Vagina (tissue), 2 donors: Measurements from ENCODE around the gene FBXL17. TPM values are rescaled to one million over a fixed set of nuclear protein-coding genes. Genes with fewer than 3 reads are reported as not detected.

Source experiments
- DNase-seq, 2 donors: peaks; one replicate each; pipeline ENCODE4 v3.0.0-alpha.2; 2017; ENCODE audit errors: extremely low spot score in 2 of 2
- H3K27ac ChIP-seq: fragments of 200-600 bp; sonication (generic); one replicate; pipeline ENCODE4 v1.5.1; 2019
- H3K27me3 ChIP-seq: fragments of 200-600 bp; sonication (generic); one replicate; pipeline ENCODE4 v1.5.1; 2019
- H3K36me3 ChIP-seq, 2 donors: fragments of 200-600 bp; sonication (generic); one replicate each; pipeline ENCODE4 v1.5.1; 2017 to 2019
- H3K4me1 ChIP-seq: fragments of 200-600 bp; sonication (generic); one replicate; pipeline ENCODE4 v1.5.1; 2019
- H3K4me3 ChIP-seq, 2 donors: fragments of 200-600 bp; sonication (generic); 1 replicate in 1 of 2; 2 replicates in 1 of 2; pipeline ENCODE4 v1.5.1; 2016 to 2019
- H3K9me3 ChIP-seq: fragments of 200-600 bp; sonication (generic); one replicate; pipeline ENCODE4 v1.5.1; 2019
- POLR2A ChIP-seq, 2 donors: fragments of 450-650 bp; IDR thresholded peaks; one replicate each; pipeline ENCODE4 v1.6.1; 2017; ENCODE audit warnings: antibody characterized with exemption in 2 of 2, mild to moderate bottlenecking in 2 of 2, moderate library complexity in 2 of 2
- POLR2AphosphoS5 ChIP-seq, 2 donors: sonication (generic); formaldehyde crosslinking; IDR thresholded peaks; one replicate each; pipeline ENCODE4 v1.9.0; 2017; ENCODE audit warnings: antibody characterized with exemption in 2 of 2, mild to moderate bottlenecking in 2 of 2, low read depth in 1 of 2; ENCODE audit not compliant: insufficient read depth in 1 of 2
- intact Hi-C: fragments of 100-400 bp; cut with DNase I; formaldehyde crosslinking; loops from one replicate; pipeline ENCODE4 v1.15.1; 2023
- total RNA-seq: library from RNA; depleted of rRNA; stranded (reverse); fragments of >200 nt; gene quantifications from one replicate; pipeline ENCODE4 v1.2.3, GENCODE V29; 2016
- TF ChIP-seq, protein P1 (sequence below), 3 experiments: fragments of 450-650 bp in 2 of 3; fragments of 200-600 bp in 1 of 3; sonication (generic) in 1 of 3; IDR thresholded peaks; one replicate each; pipeline ENCODE4 v1.5.1; 2017 to 2019; ENCODE audit warnings: antibody characterized with exemption in 3 of 3, mild to moderate bottlenecking in 2 of 3, moderate library complexity in 2 of 3

The FBXL17 gene
- total RNA-seq, 1 donor from 2014 or later, result 15.0 TPM

- H3K36me3 ChIP-seq, result no peaks in the 10 kb centered on the region
- H3K4me3 ChIP-seq, result no peak overlapping the region
- no peaks in the 10 kb centered on the region for H3K9me3 ChIP-seq
- TF ChIP-seq POLR2AphosphoS5 (IDR thresholded peaks at IDR 0.05; ENCODE audit: insufficient read depth in 1 of 2, low read depth in 1 of 2) (no peak), POLR2A (IDR thresholded peaks at IDR 0.05) (no peak)
- TF ChIP-seq, protein P1, sequence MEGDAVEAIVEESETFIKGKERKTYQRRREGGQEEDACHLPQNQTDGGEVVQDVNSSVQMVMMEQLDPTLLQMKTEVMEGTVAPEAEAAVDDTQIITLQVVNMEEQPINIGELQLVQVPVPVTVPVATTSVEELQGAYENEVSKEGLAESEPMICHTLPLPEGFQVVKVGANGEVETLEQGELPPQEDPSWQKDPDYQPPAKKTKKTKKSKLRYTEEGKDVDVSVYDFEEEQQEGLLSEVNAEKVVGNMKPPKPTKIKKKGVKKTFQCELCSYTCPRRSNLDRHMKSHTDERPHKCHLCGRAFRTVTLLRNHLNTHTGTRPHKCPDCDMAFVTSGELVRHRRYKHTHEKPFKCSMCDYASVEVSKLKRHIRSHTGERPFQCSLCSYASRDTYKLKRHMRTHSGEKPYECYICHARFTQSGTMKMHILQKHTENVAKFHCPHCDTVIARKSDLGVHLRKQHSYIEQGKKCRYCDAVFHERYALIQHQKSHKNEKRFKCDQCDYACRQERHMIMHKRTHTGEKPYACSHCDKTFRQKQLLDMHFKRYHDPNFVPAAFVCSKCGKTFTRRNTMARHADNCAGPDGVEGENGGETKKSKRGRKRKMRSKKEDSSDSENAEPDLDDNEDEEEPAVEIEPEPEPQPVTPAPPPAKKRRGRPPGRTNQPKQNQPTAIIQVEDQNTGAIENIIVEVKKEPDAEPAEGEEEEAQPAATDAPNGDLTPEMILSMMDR (IDR thresholded peaks at IDR 0.05), result no peak
- intact Hi-C loops, result no loop called here
- no peak for DNase-seq
- H3K27ac ChIP-seq, result no peak overlapping the region
- no peaks in the 10 kb centered on the region for H3K4me1 ChIP-seq
- H3K27me3 ChIP-seq, result no peaks in the 10 kb centered on the region
These were observed 365.8 kb downstream of the FBXL17 start for GRCh38 chr5:108016101-108016500.

- TF ChIP-seq, protein P1 (IDR thresholded peaks at IDR 0.05), result no peak
- no peak for TF ChIP-seq POLR2AphosphoS5 (IDR thresholded peaks at IDR 0.05; ENCODE audit: insufficient read depth in 1 of 2, low read depth in 1 of 2)
- no peak for TF ChIP-seq POLR2A (IDR thresholded peaks at IDR 0.05)
- H3K9me3 ChIP-seq, result no peaks in the 10 kb centered on the region
- no peak overlapping the region for H3K27ac ChIP-seq
- H3K36me3 ChIP-seq, result no peaks in the 10 kb centered on the region
- H3K4me1 ChIP-seq, result no peaks in the 10 kb centered on the region
- DNase-seq, result no peak
- intact Hi-C loops, result loop anchor here (10.0 kb wide), 1 partner anchor 908 kb away; no protein-coding TSS in a partner anchor
- no peak overlapping the region for H3K4me3 ChIP-seq
- no peaks in the 10 kb centered on the region for H3K27me3 ChIP-seq
These were observed 375.1 kb downstream of the FBXL17 start for GRCh38 chr5:108006791-108007190.

DNA sequence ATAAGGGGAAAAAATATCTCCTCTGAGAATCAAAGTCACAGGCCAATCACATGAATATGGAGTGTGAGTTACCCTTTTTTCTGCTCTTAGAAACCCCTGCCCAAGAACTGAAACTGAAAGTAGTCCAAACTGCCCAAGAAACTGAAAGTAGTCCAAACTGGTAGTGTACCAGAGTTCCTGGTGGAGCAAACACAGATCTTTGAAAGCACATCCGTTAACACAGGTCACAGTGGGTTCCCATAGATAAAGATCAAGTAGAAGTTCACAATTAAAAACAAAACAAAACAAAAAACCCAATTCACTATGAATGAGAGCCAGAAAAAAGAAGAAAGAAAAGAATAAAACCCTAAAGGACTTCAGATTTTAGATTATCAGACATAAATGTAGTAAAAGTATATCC, 378.7 kb downstream of the FBXL17 start:
- TF ChIP-seq, protein P1 (IDR thresholded peaks at IDR 0.05), result no peak
- TF ChIP-seq POLR2AphosphoS5 (IDR thresholded peaks at IDR 0.05; ENCODE audit: insufficient read depth in 1 of 2, low read depth in 1 of 2) (no peak), POLR2A (IDR thresholded peaks at IDR 0.05) (no peak)
- no peak for DNase-seq
- peak overlapping the region in 1 of 2 donors; percentile 10 for H3K4me3 ChIP-seq
- no peaks in the 10 kb centered on the region for H3K9me3 ChIP-seq
- no peaks in the 10 kb centered on the region for H3K36me3 ChIP-seq
- H3K27me3 ChIP-seq, result no peaks in the 10 kb centered on the region
- no peak overlapping the region for H3K27ac ChIP-seq
- no peaks in the 10 kb centered on the region for H3K4me1 ChIP-seq
- intact Hi-C loops, result loop anchor here (10.0 kb wide), 1 partner anchor 912 kb away; no protein-coding TSS in a partner anchor

DNA sequence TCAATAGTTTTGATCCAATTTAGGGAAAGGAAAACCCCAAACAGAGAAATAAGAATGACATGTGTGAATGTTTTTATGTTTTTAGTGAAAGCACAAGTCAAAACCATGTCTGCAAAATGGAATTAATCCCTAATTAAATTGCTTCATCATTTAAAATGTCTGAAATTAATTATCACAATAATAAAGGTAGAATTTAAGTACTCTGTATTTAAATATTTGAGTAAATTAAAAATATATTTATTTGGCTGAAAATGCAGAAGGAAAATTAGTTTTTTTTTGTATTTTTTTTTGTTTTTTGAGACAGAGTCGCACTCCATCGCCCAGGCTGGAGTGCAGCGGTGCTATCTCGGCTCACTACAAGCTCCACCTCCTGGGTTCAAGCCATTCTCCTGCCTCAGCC, 380.7 kb downstream of the FBXL17 start:
- TF ChIP-seq, protein P1 (IDR thresholded peaks at IDR 0.05), result no peak
- no peak for TF ChIP-seq POLR2AphosphoS5 (IDR thresholded peaks at IDR 0.05; ENCODE audit: insufficient read depth in 1 of 2, low read depth in 1 of 2)
- H3K9me3 ChIP-seq, result no peaks in the 10 kb centered on the region
- no peak overlapping the region for H3K4me3 ChIP-seq
- H3K27ac ChIP-seq, result no peak overlapping the region
- H3K4me1 ChIP-seq, result no peaks in the 10 kb centered on the region
- intact Hi-C loops, result loop anchor here (10.0 kb wide), 1 partner anchor 914 kb away; no protein-coding TSS in a partner anchor
- no peaks in the 10 kb centered on the region for H3K27me3 ChIP-seq
- no peaks in the 10 kb centered on the region for H3K36me3 ChIP-seq
- no peak for DNase-seq

DNA sequence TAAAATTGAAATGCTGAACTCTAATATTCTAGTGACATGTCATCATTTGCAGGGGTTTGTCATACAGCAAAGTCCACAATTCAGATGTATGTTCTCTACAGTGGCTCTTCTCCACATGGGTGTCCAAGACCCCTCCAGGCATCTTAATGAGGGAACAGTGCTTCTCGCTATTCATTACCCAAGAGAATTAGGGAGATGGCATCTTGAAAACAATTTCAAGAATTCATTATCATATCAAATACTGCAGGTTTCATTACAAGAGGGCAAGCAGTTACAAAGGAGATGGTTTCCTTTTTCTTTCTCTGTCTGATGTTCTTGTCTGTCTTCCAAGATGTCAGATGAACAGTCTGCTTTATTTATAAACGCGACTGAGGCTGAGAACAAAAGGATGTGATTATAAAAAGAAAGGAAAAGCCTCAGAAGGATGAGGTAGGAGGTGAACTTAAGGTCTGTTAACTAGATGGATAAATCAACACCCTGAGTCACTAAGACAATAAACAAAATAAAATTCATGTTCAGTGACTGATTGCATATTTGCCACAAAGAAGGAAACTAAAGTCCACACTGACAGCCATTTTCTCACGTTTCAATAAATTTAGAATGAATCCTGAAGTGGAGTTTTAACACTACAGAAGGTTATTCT, 384.4 kb downstream of the FBXL17 start:
- intact Hi-C loops, result no loop called here
- H3K36me3 ChIP-seq, result no peaks in the 10 kb centered on the region
- no peaks in the 10 kb centered on the region for H3K4me1 ChIP-seq
- DNase-seq, result no peak
- TF ChIP-seq, protein P1 (IDR thresholded peaks at IDR 0.05), result no peak
- TF ChIP-seq POLR2AphosphoS5 (IDR thresholded peaks at IDR 0.05; ENCODE audit: insufficient read depth in 1 of 2, low read depth in 1 of 2), result no peak
- TF ChIP-seq POLR2A (IDR thresholded peaks at IDR 0.05), result no peak
- no peak overlapping the region for H3K27ac ChIP-seq
- no peak overlapping the region for H3K4me3 ChIP-seq
- H3K27me3 ChIP-seq, result no peaks in the 10 kb centered on the region
- no peaks in the 10 kb centered on the region for H3K9me3 ChIP-seq
